Fibroblast of the aortic adventitia (primary cell): Measurements from ENCODE around the gene RAB1A. TPM values are rescaled to one million over a fixed set of nuclear protein-coding genes. Genes with fewer than 3 reads are reported as not detected.

Experiments used
- DNase-seq: peaks from one replicate; pipeline ENCODE4 v3.0.0-alpha.2; 2010; ENCODE audit warnings: low read depth
- H3K4me3 ChIP-seq: 2 replicates; pipeline ENCODE4 v1.5.1; 2011; ENCODE audit warnings: low read depth, mild to moderate bottlenecking, control low read depth, low read length, moderate library complexity
- total RNA-seq: library from RNA; depleted of rRNA; stranded (reverse); fragments of >200 nt; gene quantifications from 2 replicates; pipeline ENCODE4 v1.2.3, GENCODE V29; 2012; ENCODE audit warnings: low replicate concordance
- TF ChIP-seq, protein P1 (sequence below): IDR thresholded peaks from 2 replicates; pipeline ENCODE4 v1.5.1; 2011; ENCODE audit warnings: mild to moderate bottlenecking, low read length, control low read depth, inconsistent platforms; ENCODE audit not compliant: insufficient read depth

RAB1A gene
- total RNA-seq, 1 donor = 80.7 TPM

GRCh38 chr2:65054749-65055421, 75.0 kb downstream of the RAB1A start:
- TF ChIP-seq, protein P1, sequence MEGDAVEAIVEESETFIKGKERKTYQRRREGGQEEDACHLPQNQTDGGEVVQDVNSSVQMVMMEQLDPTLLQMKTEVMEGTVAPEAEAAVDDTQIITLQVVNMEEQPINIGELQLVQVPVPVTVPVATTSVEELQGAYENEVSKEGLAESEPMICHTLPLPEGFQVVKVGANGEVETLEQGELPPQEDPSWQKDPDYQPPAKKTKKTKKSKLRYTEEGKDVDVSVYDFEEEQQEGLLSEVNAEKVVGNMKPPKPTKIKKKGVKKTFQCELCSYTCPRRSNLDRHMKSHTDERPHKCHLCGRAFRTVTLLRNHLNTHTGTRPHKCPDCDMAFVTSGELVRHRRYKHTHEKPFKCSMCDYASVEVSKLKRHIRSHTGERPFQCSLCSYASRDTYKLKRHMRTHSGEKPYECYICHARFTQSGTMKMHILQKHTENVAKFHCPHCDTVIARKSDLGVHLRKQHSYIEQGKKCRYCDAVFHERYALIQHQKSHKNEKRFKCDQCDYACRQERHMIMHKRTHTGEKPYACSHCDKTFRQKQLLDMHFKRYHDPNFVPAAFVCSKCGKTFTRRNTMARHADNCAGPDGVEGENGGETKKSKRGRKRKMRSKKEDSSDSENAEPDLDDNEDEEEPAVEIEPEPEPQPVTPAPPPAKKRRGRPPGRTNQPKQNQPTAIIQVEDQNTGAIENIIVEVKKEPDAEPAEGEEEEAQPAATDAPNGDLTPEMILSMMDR = no peak
- no peak for DNase-seq
- no peak overlapping the region for H3K4me3 ChIP-seq

GRCh38 chr2:65053199-65053598, 76.7 kb downstream of the RAB1A start:
- H3K4me3 ChIP-seq = no peak overlapping the region
- TF ChIP-seq, protein P1 = no peak
- no peak for DNase-seq

- DNase-seq = no peak
- H3K4me3 ChIP-seq = no peak overlapping the region
- TF ChIP-seq, protein P1 = no peak
These were observed 79.0 kb downstream of the RAB1A start for GRCh38 chr2:65050931-65051330.

DNA sequence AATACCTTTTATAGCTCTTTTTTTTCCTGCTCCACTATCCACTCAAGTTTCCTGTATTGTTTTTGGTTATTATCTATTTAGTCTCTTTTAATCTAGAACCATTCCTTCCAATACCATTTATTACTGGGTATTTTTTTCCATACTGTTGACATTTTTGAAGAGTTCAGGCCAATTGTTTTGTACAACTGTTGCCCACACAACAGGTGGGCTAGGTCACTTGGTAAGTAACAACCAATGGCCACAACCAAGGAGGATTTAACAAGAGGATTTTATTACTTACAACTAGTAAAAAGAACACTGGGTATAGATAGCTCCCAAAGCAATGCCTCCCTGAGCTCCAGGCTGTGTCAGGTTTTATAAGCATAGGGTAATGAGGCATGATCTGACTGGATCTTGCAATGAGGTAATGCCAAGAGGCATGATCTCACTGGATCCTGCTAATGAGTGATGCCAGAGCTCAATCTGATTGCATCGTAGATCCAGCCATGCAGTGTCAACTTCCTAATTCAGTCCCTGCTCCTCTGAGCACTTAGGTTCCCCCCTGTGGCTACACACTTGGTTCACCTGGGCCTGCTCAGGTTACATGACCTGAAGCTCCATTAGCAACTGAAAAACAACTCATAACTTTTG, 80.8 kb downstream of the RAB1A start:
- H3K4me3 ChIP-seq = no peak overlapping the region
- DNase-seq = no peak
- TF ChIP-seq, protein P1 = no peak

DNA sequence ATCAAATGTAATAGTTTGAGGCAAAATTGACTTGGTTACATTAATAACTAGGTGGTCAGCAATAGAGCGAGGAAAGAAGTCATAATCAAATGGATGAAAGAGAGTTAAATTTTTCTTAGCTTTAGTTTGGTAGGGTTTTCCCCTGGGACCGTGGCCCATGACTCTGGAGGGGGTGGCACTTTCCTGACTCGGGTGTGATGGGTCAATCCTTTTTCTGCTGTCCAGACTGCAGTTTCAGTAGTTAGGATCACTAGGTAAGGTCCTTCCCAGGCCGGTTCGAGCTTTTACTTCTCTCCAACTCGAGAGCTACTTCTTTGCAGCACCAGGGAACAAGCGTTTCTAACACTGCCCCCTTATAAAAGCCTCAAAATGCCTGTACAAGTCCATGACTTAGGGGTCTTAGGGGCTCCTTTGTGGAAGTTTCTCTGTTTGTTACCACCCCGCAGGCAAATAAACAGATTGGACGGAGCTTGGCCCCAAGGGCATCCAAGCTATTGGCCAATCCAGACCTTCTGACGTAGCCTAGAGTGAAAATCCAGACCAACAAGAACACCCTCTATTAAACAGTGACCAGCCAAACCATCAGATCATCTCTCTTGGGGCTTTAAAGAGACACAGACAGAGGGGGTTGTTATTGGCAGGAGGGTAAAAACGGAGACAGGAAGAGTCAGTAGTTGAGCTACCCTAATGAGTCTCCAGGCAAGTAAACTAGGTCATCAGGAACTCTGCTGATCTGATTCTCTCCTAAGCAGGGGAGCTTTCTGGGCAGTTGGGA, 83.1 kb downstream of the RAB1A start:
- no peak overlapping the region for H3K4me3 ChIP-seq
- no peak for DNase-seq
- TF ChIP-seq, protein P1 = no peak

- no peak for DNase-seq
- H3K4me3 ChIP-seq = no peak overlapping the region
- TF ChIP-seq, protein P1 = no peak
These were observed 84.3 kb downstream of the RAB1A start for GRCh38 chr2:65045651-65046050.
